T-helper 1 cell treated with Interleukin-12 subunit alpha and Interleukin-12 subunit beta and Interleukin-4 antibody, amounts not matched to agents 30 ng/mL and 1 ng/mL, for 36 hours (primary cell): ENCODE data around the gene LRRC28. TPM values are rescaled to one million over a fixed set of nuclear protein-coding genes. Genes with fewer than 3 reads are reported as not detected.

ENCODE experiments used
- intact Hi-C: fragments of 100-400 bp; cut with micrococcal nuclease; formaldehyde crosslinking; loops from one replicate; pipeline ENCODE4 v1.15.1; 2024
- total RNA-seq: library from RNA; stranded (reverse); gene quantifications from 2 replicates; pipeline ENCODE4 v1.2.3, GENCODE V29; 2022

LRRC28 gene
- total RNA-seq, 1 donor from 2014 or later: 20.8 TPM

DNA sequence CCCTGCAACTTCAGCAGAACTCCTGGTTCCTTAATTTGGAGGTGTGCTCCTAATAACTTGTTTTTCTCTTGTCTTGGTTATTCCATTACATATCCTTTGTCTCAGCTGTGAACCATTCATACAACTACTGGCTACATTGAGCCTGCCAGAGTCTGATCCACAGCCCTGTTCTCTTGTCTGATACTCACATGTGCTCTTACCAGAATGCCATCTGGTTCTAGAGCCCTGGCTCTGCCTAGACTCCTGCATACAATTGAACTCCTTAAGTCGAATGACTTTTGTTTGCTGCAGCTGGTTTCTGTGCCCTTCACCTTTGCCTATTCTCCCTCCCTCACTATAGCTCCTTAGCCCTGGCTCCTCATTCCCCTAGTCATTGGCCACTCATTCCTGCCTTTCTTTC is 85.5 kb downstream of the LRRC28 start:
- intact Hi-C loops: no loop called here

DNA sequence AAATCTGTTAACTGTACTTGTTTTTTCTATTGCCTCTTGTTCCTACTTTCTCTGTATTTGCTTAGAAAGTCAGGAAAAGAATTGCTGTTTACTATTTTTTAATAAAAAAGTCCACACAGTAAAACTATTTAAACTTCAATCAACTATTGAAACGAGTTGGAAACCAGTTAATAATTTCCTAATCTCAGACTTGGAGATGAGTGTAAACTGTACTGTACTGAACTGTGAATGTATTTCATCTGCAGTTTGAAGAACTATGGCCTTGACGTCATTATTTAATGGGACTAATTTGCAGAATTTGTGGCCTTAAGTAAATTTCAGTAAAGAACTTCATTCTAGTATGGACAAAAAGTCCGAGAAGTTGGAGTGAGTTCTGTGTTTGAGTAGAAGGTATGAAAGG is 89.1 kb downstream of the LRRC28 start:
- intact Hi-C loops: loop anchor here (5.0 kb wide), 2 partner anchors 82 to 417 kb away; no protein-coding TSS in a partner anchor

GRCh38 chr15:99341786-99342185 is 90.5 kb downstream of the LRRC28 start:
- intact Hi-C loops: loop anchor here (5.0 kb wide), 2 partner anchors 81 to 416 kb away; no protein-coding TSS in a partner anchor

DNA sequence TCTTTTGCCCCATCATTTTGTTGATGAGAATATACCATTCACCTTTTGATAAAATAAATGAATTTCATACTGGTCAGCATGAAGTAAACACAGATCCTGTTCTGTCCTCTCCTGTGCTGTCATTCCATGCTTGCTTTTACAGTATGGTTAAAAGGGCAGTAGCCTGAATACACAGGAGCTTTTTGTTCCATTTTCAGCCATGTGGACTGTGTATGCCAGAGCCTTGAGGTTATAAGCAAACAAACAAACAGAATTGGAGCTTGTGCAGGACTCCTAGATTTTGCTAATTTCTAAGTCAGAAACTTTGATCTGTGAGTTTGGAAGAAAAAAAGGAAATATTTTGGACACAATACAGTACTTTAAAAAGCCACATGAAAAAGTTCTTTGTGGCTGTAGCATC is 91.9 kb downstream of the LRRC28 start:
- intact Hi-C loops: loop anchor here (5.0 kb wide), 2 partner anchors 79 to 414 kb away; no protein-coding TSS in a partner anchor

GRCh38 chr15:99343881-99344551 is 92.7 kb downstream of the LRRC28 start:
- intact Hi-C loops: loop anchor here (1.0 to 5.0 kb wide), 3 partner anchors 78 to 413 kb away; no protein-coding TSS in a partner anchor

GRCh38 chr15:99344639-99345038 is 93.4 kb downstream of the LRRC28 start:
- intact Hi-C loops: loop anchor here (1.0 to 5.0 kb wide), 3 partner anchors 78 to 413 kb away; no protein-coding TSS in a partner anchor

DNA sequence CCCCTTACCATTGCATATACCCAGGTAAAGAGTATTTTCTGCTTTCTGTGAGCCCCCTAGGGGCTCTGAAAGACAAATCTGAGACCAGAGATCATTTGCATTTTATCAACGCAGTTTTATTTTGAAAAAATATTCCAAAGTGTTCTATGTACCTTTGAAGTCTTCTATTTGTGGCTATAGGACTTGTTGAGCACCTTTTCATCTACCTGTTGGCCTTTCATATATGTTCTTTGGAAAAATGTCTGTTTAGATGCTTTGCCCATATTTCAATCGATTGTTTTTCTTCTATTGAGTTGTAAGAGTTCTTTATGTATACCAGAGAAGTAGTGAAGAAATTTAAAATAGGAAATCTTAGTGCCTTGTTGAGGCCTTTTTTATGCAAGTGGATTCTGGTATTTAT is 94.0 kb downstream of the LRRC28 start:
- intact Hi-C loops: no loop called here

DNA sequence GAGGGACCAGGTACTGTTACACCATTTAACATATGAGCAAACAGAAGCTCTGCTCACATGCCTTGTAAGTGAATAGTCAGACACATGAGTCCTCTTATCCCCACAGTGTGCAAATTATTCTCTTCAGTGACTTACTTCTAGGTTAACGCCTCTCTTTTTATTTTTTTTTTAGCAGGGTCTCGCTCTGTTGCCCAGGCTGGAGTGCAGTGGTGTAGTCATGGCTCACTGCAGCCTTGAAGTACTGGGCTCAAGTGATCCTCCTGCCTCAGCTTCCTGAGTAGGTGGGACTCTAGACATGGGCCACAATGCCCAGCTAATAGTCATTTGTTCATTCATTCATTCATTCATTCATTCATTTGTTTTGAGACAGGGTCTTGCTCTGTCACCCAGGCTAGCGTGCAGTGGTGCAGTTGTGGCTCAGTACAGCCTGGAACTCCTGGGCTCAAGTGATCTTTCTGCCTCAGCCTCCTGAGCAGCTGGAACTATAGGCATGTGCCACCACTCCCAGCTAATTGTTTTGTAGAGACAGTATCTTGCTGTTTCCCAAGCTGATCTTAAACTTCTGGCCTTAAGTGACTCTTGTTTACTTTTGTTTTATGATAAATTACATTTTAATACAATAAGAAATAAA is 94.7 kb downstream of the LRRC28 start:
- intact Hi-C loops: no loop called here

- intact Hi-C loops: no loop called here
Measured at GRCh38 chr15:99347574-99347973, 96.3 kb downstream of the LRRC28 start.

DNA sequence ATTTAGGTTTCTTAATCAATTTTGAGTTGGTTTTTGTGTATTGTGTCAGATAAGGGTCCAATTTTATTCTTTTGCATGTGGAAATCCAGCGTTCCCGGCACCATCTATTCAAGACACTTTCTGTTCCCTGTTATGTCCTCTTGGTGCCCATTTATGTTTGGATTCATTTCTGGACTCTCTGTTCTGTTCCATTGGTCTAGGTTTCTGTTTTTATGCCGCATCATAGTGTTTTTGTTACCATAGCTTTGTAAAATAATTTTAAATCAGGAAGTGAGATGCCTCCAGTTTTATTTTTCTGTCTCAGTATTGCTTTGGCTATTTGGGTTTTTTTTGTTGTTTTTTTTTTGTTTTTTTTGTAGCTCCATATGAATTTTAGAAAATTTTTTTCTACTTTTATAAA is 97.1 kb downstream of the LRRC28 start:
- intact Hi-C loops: no loop called here

GRCh38 chr15:99350408-99350807 is 99.1 kb downstream of the LRRC28 start:
- intact Hi-C loops: no loop called here

DNA sequence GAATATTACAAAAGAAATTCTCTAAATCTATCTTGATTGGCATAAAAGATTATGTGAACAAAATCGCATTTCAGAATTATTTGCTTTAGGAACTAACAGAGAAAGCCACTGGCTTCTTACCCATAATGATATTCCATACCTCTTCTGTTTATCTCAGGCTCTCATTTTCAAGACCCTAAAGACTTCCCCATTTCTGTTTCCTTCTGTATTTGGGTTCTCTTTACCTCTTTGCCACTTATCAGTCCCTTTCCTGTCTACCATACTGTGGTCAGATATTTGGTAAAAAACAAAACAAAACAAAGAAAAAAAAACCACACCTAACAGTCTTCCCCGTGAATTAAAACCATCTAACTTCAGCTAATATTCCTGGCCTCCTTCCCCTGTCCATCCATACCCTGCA is 108.5 kb downstream of the LRRC28 start:
- intact Hi-C loops: no loop called here

- intact Hi-C loops: no loop called here
Measured at GRCh38 chr15:99361545-99362185, 110.4 kb downstream of the LRRC28 start.

- intact Hi-C loops: no loop called here
Measured at GRCh38 chr15:99365242-99365641, 114.0 kb downstream of the LRRC28 start.

GRCh38 chr15:99366013-99366412 is 114.7 kb downstream of the LRRC28 start:
- intact Hi-C loops: no loop called here

DNA sequence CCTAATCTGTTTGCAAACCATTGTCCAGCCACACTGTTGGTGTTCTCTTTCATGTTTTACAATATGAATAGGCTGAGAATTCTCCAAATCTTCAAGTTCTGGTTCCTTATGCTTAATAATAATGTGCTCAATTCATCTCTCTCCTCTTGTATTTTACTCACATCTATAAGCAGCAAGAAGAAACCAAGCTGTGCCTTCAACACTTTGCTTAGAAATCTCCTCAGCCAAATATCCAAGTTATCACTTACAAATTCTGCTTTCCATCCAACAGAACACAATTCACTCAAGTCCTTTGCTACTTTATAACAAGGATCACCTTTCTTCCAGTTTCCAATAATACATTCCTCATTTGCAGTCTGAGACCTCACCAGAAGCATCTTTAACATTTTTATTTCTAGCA is 117.5 kb downstream of the LRRC28 start:
- intact Hi-C loops: no loop called here

GRCh38 chr15:99369196-99369595 is 117.9 kb downstream of the LRRC28 start:
- intact Hi-C loops: no loop called here

DNA sequence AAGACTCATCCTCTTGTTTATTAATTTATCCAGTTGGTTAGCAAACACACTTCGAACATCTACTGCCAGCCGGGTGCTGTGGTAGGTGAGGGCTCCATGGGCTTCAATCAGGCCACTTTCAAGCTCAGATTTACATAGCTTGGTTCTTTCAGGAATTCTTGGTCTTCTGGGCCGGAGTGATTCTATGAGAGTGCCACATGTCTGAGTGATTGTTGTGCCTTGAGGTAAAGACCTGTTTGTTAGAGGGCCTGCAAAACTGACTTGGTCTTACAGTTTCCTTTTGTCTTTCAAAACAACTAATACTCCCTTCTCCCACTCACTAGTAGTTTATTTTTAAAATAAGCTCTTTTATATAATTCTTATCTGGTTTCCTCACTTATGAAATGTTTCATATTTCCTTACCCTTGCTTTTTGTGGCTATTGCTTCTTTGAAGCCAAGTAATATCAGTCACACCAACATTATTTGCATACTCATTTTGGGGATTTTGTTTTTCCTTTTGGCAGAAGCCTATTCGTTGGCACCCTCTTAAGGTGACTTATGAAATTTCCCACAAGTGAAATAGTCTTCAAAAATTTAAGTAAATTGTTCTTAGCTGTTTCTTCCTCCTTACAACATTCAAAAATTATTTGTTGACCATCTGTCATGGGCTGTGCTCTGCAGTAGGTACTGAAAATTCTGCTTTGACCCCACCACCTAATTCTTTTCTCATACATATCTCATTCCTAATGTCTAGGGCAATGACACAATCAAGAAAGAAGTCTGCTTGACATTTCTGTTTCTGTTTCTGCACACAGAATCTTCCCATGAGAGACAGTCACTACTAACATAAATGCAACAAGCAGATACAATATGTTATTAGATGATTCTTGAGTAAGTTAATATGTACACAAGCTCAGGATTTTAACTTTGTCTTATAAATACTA is 120.2 kb downstream of the LRRC28 start:
- intact Hi-C loops: loop anchor here (5.0 kb wide), 1 partner anchor 84 kb away; no protein-coding TSS in a partner anchor

- intact Hi-C loops: loop anchor here (5.0 kb wide), 1 partner anchor 37 kb away; no protein-coding TSS in a partner anchor
Measured at GRCh38 chr15:99385005-99385669, 133.9 kb downstream of the LRRC28 start.

DNA sequence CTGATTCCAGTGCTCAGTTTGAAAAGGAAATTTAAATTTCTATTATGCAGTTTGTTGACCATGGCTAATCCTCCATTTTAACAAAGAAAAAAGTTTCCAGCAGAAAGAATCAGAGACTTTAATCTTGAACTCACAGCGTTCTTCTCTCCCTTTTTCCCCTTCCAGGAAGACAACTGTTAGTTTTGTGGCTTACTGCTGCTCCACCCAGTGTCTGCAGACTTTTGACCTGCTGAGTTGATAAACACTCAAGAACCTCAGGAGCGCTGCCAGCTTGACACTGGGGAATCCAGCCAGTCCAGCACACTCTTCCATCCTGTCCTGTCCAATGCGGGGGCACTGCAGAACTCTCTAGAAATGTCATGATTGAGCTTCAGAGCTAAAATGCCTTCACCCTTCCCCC is 134.6 kb downstream of the LRRC28 start:
- intact Hi-C loops: loop anchor here (5.0 kb wide), 1 partner anchor 36 kb away; no protein-coding TSS in a partner anchor
